ENCODE measurements around the gene ATG4B. TPM values are rescaled to one million over a fixed set of nuclear protein-coding genes. Genes with fewer than 3 reads are reported as not detected.

ATG4B gene
- total RNA-seq, 1 donor: 46.9 TPM

DNA sequence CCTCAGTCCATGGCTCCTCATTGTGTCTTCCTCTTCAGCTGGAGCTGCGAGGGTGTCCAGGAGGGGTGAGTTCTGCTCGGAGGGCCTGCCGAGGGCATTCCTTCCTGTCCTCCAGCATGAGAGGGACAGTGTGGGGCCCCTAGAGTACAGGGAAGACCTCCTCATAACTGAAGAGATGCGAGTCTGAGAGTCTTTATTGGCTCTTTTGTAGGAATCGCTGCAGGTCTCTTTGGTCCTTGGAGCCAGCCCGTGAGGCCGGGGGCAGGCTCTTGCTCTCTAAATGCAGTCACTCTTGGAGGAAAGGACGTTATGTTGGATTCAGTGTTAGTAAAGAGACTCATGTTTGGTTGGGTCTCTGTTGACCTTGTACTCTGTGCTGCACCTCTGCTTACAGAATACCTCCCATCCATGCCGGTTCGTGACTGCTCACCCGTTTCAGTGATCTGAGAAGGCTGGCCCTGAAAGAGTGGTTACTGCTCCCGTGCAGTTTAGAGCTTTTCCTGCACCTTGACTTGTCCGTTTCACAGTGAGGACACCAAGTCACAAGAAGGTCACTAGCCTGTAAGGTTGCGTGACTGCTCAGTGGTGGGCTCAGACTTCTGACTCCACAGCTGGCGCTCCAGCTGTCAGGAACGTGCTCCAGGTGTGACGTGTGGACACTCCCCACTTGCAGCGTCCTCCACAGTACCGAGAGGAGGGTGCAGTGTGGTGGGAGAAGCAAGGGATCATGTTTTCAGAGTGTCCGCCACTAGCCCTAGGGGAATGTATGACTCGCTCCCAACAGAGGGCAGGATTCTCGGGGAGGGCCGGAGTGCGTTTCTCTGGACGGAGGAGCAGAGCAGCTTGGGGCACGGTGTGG is 7.8 kb downstream of the ATG4B start:
- Histone ChIP-seq H3K4me3 (ENCODE audit: low read length) (no peak overlapping the region), H3K27me3 (ENCODE audit: insufficient read depth, low read length) (no peaks in the 10 kb centered on the region), H3K4me1 (ENCODE audit: insufficient read depth, low read length) (no peaks in the 10 kb centered on the region), H3K9me3 (ENCODE audit: low read depth, low read length) (no peaks in the 10 kb centered on the region)

DNA sequence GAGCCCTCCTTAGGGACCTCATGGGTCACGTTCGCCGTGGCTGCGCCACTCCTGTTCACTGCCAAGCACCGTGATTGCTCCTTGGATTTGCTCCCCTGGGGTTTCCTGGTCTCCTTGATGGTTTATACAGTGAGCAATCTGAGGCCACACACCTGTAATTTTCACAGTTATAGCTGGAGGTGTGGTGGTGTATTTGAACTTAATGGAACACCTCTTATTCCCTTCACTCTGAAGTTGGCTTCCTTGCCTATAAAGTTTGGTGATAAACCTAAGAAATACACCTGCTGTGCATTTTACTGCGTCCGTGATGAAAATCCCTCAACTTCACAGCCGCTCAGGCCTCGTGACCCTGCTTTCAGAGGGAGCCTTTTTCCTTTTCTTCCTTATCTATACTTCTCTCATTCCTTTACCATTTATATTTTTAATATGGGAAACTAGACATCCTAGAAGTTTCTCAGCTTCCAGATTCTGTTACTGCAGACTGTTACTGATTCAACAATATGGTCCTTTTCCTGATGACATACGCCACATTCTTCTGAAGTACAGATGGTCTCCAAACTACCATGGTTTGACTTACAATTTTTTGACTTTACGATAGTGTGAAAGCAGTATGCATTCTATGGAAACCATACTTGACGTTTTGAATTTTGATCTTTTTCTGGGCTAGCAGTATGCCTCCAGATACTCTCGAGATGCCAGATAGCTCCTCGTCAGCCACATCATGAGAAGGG is 8.6 kb downstream of the ATG4B start:
- Histone ChIP-seq H3K27me3 (ENCODE audit: insufficient read depth, low read length) (no peaks in the 10 kb centered on the region), H3K4me1 (ENCODE audit: insufficient read depth, low read length) (no peaks in the 10 kb centered on the region), H3K4me3 (ENCODE audit: low read length) (no peak overlapping the region), H3K9me3 (ENCODE audit: low read depth, low read length) (no peaks in the 10 kb centered on the region)

DNA sequence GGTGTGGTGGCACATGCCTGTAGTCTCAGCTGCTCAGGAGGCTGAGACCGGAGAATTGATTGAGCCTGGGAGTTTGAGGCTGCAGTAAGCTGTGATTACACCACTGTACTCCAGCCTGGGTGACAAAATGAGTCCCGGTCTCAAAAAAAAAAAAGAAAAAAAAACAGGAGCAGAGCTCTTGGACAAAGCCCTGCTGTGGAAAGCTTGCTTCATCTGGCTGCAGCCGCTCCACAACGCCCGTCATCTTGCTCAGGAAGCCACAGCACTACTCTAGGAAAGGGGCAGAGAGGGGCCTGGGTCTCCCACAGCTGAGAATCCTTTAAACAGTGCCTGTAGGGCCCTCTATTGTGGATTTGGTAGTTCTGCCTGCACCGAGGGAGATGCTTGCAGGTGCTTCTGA is 11.0 kb downstream of the ATG4B start:
- H3K27me3 ChIP-seq (ENCODE audit: insufficient read depth, low read length): no peaks in the 10 kb centered on the region

GRCh38 chr2:241649404-241649803 is 11.9 kb downstream of the ATG4B start:
- Histone ChIP-seq H3K4me1 (ENCODE audit: insufficient read depth, low read length) (no peaks in the 10 kb centered on the region), H3K27me3 (ENCODE audit: insufficient read depth, low read length) (no peaks in the 10 kb centered on the region), H3K9me3 (ENCODE audit: low read depth, low read length) (no peaks in the 10 kb centered on the region), H3K4me3 (ENCODE audit: low read length) (no peak overlapping the region)

More for the DNA sequence above, 11.0 kb downstream of the ATG4B start:
- H3K9me3 ChIP-seq (ENCODE audit: low read depth, low read length): no peaks in the 10 kb centered on the region
- no peak overlapping the region for H3K4me3 ChIP-seq (ENCODE audit: low read length)
- no peaks in the 10 kb centered on the region for H3K4me1 ChIP-seq (ENCODE audit: insufficient read depth, low read length)

GRCh38 chr2:241649927-241650326 is 12.4 kb downstream of the ATG4B start:
- no peaks in the 10 kb centered on the region for H3K4me1 ChIP-seq (ENCODE audit: insufficient read depth, low read length)
- H3K9me3 ChIP-seq (ENCODE audit: low read depth, low read length): no peaks in the 10 kb centered on the region
- no peaks in the 10 kb centered on the region for H3K27me3 ChIP-seq (ENCODE audit: insufficient read depth, low read length)
- no peak overlapping the region for H3K4me3 ChIP-seq (ENCODE audit: low read length)

DNA sequence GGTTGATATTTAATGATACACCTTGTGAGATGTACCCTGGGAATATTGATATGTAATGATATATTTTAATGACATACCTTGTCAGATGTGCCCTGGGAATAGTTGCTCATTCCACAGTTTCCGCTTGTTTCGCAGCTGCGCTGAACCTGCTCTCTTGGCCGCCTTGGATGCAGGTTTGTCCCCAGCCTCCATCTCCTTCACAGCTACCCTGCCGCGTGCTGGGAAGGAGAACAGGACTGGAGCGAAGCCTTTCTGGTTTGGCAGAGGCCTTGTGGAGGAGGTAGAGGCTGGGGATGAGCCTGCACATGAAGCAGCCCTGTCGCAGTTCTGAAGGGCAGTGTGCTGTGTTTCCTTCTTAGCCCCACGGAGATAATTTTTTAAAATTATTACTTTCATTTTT is 14.6 kb downstream of the ATG4B start:
- no peaks in the 10 kb centered on the region for H3K4me1 ChIP-seq (ENCODE audit: insufficient read depth, low read length)
- no peak overlapping the region for H3K4me3 ChIP-seq (ENCODE audit: low read length)
- H3K27me3 ChIP-seq (ENCODE audit: insufficient read depth, low read length): no peaks in the 10 kb centered on the region
- no peaks in the 10 kb centered on the region for H3K9me3 ChIP-seq (ENCODE audit: low read depth, low read length)

- no peak overlapping the region for H3K4me3 ChIP-seq (ENCODE audit: low read length)
- no peaks in the 10 kb centered on the region for H3K4me1 ChIP-seq (ENCODE audit: insufficient read depth, low read length)
- no peaks in the 10 kb centered on the region for H3K9me3 ChIP-seq (ENCODE audit: low read depth, low read length)
- no peaks in the 10 kb centered on the region for H3K27me3 ChIP-seq (ENCODE audit: insufficient read depth, low read length)
Measured at GRCh38 chr2:241652722-241653121, 15.2 kb downstream of the ATG4B start.

GRCh38 chr2:241653210-241653750 is 15.8 kb downstream of the ATG4B start:
- Histone ChIP-seq H3K4me1 (ENCODE audit: insufficient read depth, low read length) (no peaks in the 10 kb centered on the region), H3K27me3 (ENCODE audit: insufficient read depth, low read length) (no peaks in the 10 kb centered on the region), H3K9me3 (ENCODE audit: low read depth, low read length) (no peaks in the 10 kb centered on the region), H3K4me3 (ENCODE audit: low read length) (no peak overlapping the region)

GRCh38 chr2:241654551-241654950 is 17.1 kb downstream of the ATG4B start:
- H3K4me1 ChIP-seq (ENCODE audit: insufficient read depth, low read length): no peaks in the 10 kb centered on the region
- H3K9me3 ChIP-seq (ENCODE audit: low read depth, low read length): no peaks in the 10 kb centered on the region
- no peaks in the 10 kb centered on the region for H3K27me3 ChIP-seq (ENCODE audit: insufficient read depth, low read length)
- H3K4me3 ChIP-seq (ENCODE audit: low read length): no peak overlapping the region

- Histone ChIP-seq H3K4me1 (ENCODE audit: insufficient read depth, low read length) (no peaks in the 10 kb centered on the region), H3K4me3 (ENCODE audit: low read length) (no peak overlapping the region), H3K27me3 (ENCODE audit: insufficient read depth, low read length) (no peaks in the 10 kb centered on the region), H3K9me3 (ENCODE audit: low read depth, low read length) (no peaks in the 10 kb centered on the region)
Measured at GRCh38 chr2:241655516-241656189, 18.2 kb downstream of the ATG4B start.

DNA sequence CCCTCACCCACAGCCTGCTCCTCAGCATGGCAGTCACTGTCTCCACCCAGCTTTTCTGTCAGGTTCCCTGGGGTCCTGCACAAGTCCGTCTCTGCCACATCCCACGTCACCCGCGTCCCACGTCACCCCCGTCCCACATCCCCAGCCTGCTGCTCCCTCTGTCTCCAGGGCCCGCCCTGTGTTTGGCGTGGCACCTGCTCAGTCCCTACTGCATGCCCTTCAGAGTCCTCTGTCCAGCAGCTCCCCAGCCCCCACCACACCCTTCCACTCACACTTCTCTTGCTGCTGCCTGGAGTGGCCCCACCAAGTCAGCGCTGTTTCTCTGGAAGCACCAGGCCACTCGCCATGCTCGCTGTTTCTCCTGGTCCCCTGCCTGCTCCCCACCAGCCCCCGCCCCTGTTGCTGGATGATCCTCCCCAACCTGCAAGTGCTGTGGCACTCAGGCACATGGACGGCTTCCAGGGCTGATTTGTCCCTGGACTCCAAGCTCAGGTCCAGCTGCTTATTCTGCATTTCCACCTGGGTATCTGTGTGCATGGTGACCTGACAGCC is 18.8 kb downstream of the ATG4B start:
- no peaks in the 10 kb centered on the region for H3K9me3 ChIP-seq (ENCODE audit: low read depth, low read length)
- H3K27me3 ChIP-seq (ENCODE audit: insufficient read depth, low read length): no peaks in the 10 kb centered on the region
- no peaks in the 10 kb centered on the region for H3K4me1 ChIP-seq (ENCODE audit: insufficient read depth, low read length)
- no peak overlapping the region for H3K4me3 ChIP-seq (ENCODE audit: low read length)

GRCh38 chr2:241657786-241658254 is 20.3 kb downstream of the ATG4B start:
- no peaks in the 10 kb centered on the region for H3K27me3 ChIP-seq (ENCODE audit: insufficient read depth, low read length)
- no peaks in the 10 kb centered on the region for H3K9me3 ChIP-seq (ENCODE audit: low read depth, low read length)
- H3K4me3 ChIP-seq (ENCODE audit: low read length): no peak overlapping the region
- no peaks in the 10 kb centered on the region for H3K4me1 ChIP-seq (ENCODE audit: insufficient read depth, low read length)

DNA sequence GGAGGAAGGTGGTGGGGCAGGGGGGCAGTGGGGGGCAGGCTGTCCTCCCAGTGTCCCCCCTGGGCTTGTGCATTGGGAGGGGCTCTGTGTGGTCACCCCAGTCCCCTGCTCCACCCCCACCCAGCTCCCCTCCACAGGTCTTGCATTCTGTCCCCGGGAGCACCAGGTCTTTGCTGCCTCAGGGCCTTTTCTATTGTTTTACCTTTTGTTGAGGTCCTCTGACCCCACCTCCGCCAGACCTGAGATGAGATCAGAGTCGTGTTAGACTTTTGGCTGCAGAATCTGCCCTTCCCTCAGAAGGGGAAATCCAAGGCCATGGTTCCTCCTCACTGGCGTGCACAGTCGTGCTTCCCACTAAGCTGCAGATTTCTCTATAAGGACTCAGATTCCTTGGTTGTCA is 20.8 kb downstream of the ATG4B start:
- no peak overlapping the region for H3K4me3 ChIP-seq (ENCODE audit: low read length)
- no peaks in the 10 kb centered on the region for H3K9me3 ChIP-seq (ENCODE audit: low read depth, low read length)
- H3K4me1 ChIP-seq (ENCODE audit: insufficient read depth, low read length): no peaks in the 10 kb centered on the region
- H3K27me3 ChIP-seq (ENCODE audit: insufficient read depth, low read length): no peaks in the 10 kb centered on the region

DNA sequence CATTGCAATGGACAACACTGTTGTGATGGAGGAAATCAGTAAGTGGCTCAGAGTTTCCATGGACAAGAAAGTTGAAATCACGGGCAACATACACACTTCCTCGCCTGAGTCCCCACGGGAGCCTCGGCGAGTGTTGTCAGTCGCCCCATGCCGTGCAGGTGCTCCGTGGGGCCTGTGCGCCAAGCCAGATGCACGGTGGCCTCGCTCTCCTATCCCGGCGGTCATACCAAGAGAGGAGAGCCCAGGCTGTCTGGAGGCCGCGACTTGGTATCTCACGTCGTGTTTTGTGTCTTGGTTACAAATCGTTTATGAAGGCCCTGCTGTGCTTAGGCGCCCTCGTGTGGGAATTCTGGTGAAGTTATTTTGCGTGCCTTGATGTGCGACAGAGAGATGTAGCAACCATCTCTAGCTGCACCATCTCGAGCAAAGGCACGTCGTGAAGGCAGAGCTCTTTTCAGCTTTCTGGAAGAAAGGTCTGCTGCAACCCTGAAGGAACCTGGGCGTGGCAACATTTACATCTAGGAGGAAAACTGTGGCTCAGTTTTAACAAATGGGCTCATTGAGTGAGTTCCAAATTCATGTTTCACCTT is 21.8 kb downstream of the ATG4B start:
- Histone ChIP-seq H3K9me3 (ENCODE audit: low read depth, low read length) (no peaks in the 10 kb centered on the region), H3K4me3 (ENCODE audit: low read length) (no peak overlapping the region), H3K27me3 (ENCODE audit: insufficient read depth, low read length) (no peaks in the 10 kb centered on the region), H3K4me1 (ENCODE audit: insufficient read depth, low read length) (no peaks in the 10 kb centered on the region)
